ENCODE results near the gene ACAP1.

GRCh38 chr17:7343250-7343649, 6.9 kb downstream of the ACAP1 start:
- TF ChIP-seq EZH2 (IDR thresholded peaks at IDR 0.05) (no peak), POLR2AphosphoS5 (IDR thresholded peaks at IDR 0.05; ENCODE audit: borderline replicate concordance, low read depth, low read length) (no peak), FOXP2 (optimal IDR thresholded peaks at IDR 0.05; ENCODE audit: control extremely low read depth, extremely low read length, insufficient read depth) (no peak)

Data from SK-N-MC (cell line).